ENCODE measurements around the gene DMBT1. TPM values are rescaled to one million over a fixed set of nuclear protein-coding genes. Genes with fewer than 3 reads are reported as not detected.

The DMBT1 gene
- total RNA-seq, 1 experiment from 2014 or later = 0.13 TPM

GRCh38 chr10:122519873-122520272 lies 40.7 kb upstream of the DMBT1 start:
- no peak for DNase-seq (ENCODE audit: low spot score)
- Mint-ChIP-seq H3K27ac (no peak overlapping the region), H3K4me1 (no peaks in the 10 kb centered on the region), H3K36me3 (no peaks in the 10 kb centered on the region), H3K9me3 (peaks cover 16% of the 10 kb centered on the region), H3K4me3 (no peak overlapping the region), H3K27me3 (ENCODE audit: low read depth) (no peaks in the 10 kb centered on the region; the same call in 1 of the 2 replicates)
- no peak for ATAC-seq
- POLR2A ChIA-PET = no interaction called here
- CTCF ChIA-PET = no interaction called here
- no peak for TF ChIP-seq ELF4 (CRISPR knock-in tag; IDR thresholded peaks at IDR 0.05; ENCODE audit: low read depth)
- no peak for TF ChIP-seq ZNF425 (CRISPR knock-in tag; conservative IDR thresholded peaks at IDR 0.05)
- no peak for TF ChIP-seq GTF2I (CRISPR knock-in tag; conservative IDR thresholded peaks at IDR 0.05)
- TF ChIP-seq E2F5 (CRISPR knock-in tag; IDR thresholded peaks at IDR 0.05) = no peak
- TF ChIP-seq SMAD4 (CRISPR knock-in tag; IDR thresholded peaks at IDR 0.05) = no peak
- no peak for TF ChIP-seq OVOL2 (CRISPR knock-in tag; IDR thresholded peaks at IDR 0.05; ENCODE audit: borderline replicate concordance)
- no peak for TF ChIP-seq NFE2L1 (CRISPR knock-in tag; IDR thresholded peaks at IDR 0.05)
- no peak for TF ChIP-seq TP53 (CRISPR knock-in tag; IDR thresholded peaks at IDR 0.05)
- TF ChIP-seq NR3C1 (CRISPR knock-in tag; conservative IDR thresholded peaks at IDR 0.05; ENCODE audit: low read depth) = no peak
- no peak for TF ChIP-seq PREB (CRISPR knock-in tag; IDR thresholded peaks at IDR 0.05; ENCODE audit: borderline replicate concordance)

- TF ChIP-seq SP1 (CRISPR knock-in tag; conservative IDR thresholded peaks at IDR 0.05) = no peak
- no peak for TF ChIP-seq NR3C1 (CRISPR knock-in tag; conservative IDR thresholded peaks at IDR 0.05; ENCODE audit: low read depth)
- no peak for TF ChIP-seq NFATC4 (CRISPR knock-in tag; IDR thresholded peaks at IDR 0.05)
- no peak for TF ChIP-seq PREB (CRISPR knock-in tag; IDR thresholded peaks at IDR 0.05; ENCODE audit: borderline replicate concordance)
- no peak for TF ChIP-seq IRF1 (CRISPR knock-in tag; IDR thresholded peaks at IDR 0.05)
- TF ChIP-seq FOXJ3 (CRISPR knock-in tag; IDR thresholded peaks at IDR 0.05; ENCODE audit: borderline replicate concordance) = no peak
- no peak for TF ChIP-seq ZNF532 (CRISPR knock-in tag; IDR thresholded peaks at IDR 0.05; ENCODE audit: borderline replicate concordance)
- TF ChIP-seq ZNF416 (CRISPR knock-in tag; IDR thresholded peaks at IDR 0.05) = no peak
- no peak for TF ChIP-seq MLX (CRISPR knock-in tag; IDR thresholded peaks at IDR 0.05)
- TF ChIP-seq SOX15 (CRISPR knock-in tag; IDR thresholded peaks at IDR 0.05) = no peak
- TF ChIP-seq CDX4 (CRISPR knock-in tag; IDR thresholded peaks at IDR 0.05; ENCODE audit: borderline replicate concordance) = no peak
- TF ChIP-seq AR (CRISPR knock-in tag; IDR thresholded peaks at IDR 0.05) = no peak
- TF ChIP-seq MXD4 (CRISPR knock-in tag; IDR thresholded peaks at IDR 0.05; ENCODE audit: borderline replicate concordance) = no peak
- ATAC-seq (no peak), DNase-seq (ENCODE audit: low spot score) (no peak)
- ChIA-PET POLR2A (no interaction called here), CTCF (no interaction called here)
- H3K36me3 Mint-ChIP-seq = no peaks in the 10 kb centered on the region
- peaks cover 16% of the 10 kb centered on the region for H3K9me3 Mint-ChIP-seq
- H3K4me3 Mint-ChIP-seq = no peak overlapping the region
- no peaks in the 10 kb centered on the region; the same call in 1 of the 2 replicates for H3K27me3 Mint-ChIP-seq (ENCODE audit: low read depth)
- no peaks in the 10 kb centered on the region for H3K4me1 Mint-ChIP-seq
- no peak overlapping the region for H3K27ac Mint-ChIP-seq
These were observed 39.5 kb upstream of the DMBT1 start for GRCh38 chr10:122521011-122521410.
